SK-N-SH (cell line): ENCODE results near the gene CLDN9.

Source experiments
- CHD2 ChIP-seq: fragments of 150-350 bp; IDR thresholded peaks from 2 replicates; pipeline ENCODE4 v1.6.1; 2018; ENCODE audit warnings: low read length; ENCODE audit not compliant: partially characterized antibody
- EZH2phosphoT487 ChIP-seq: fragments of 200-600 bp; sonication (generic); IDR thresholded peaks from 2 replicates; pipeline ENCODE4 v1.6.1; 2017; ENCODE audit warnings: low read depth, mixed run types, mild to moderate bottlenecking, antibody characterized with exemption, moderate library complexity, borderline replicate concordance
- FOXM1 ChIP-seq: IDR thresholded peaks from 2 replicates; pipeline ENCODE4 v1.4.0; 2012; ENCODE audit warnings: low read depth, mild to moderate bottlenecking
- GABPA ChIP-seq: IDR thresholded peaks from 2 replicates; pipeline ENCODE4 v1.4.0; 2012; ENCODE audit warnings: low read depth, mild to moderate bottlenecking
- JUND ChIP-seq: IDR thresholded peaks from 2 replicates; pipeline ENCODE4 v1.4.0; 2012
- POLR2AphosphoS5 ChIP-seq: IDR thresholded peaks from 2 replicates; pipeline ENCODE4 v1.6.1; 2012; ENCODE audit warnings: low read depth, low read length
- RAD21 ChIP-seq: IDR thresholded peaks from 2 replicates; pipeline ENCODE4 v1.6.1; 2012; ENCODE audit warnings: mild to moderate bottlenecking, low read length
- RFX5 ChIP-seq: IDR thresholded peaks from 2 replicates; pipeline ENCODE4 v1.6.1; 2012; ENCODE audit warnings: mild to moderate bottlenecking, improper control_type of control experiment, low read length
- TAF1 ChIP-seq: IDR thresholded peaks from 2 replicates; pipeline ENCODE4 v1.6.1; 2012; ENCODE audit warnings: low read depth, mild to moderate bottlenecking, low read length, moderate library complexity, borderline replicate concordance
- TF ChIP-seq, protein P1 (sequence below): fragments of 200-600 bp; sonication (generic); IDR thresholded peaks from 2 replicates; pipeline ENCODE4 v1.6.1; 2017; ENCODE audit warnings: antibody characterized with exemption, mild to moderate bottlenecking, moderate library complexity
- TF ChIP-seq, protein P2 (sequence below): fragments of 150-350 bp; IDR thresholded peaks from 2 replicates; pipeline ENCODE4 v1.6.1; 2017; ENCODE audit warnings: antibody characterized with exemption, low read length, low read depth, borderline replicate concordance
- TF ChIP-seq, protein P3 (sequence below): fragments of 150-350 bp; IDR thresholded peaks from 2 replicates; pipeline ENCODE4 v1.6.1; 2016; ENCODE audit warnings: mild to moderate bottlenecking, low read depth, low read length
- TF ChIP-seq, protein P4 (sequence below): IDR thresholded peaks from 2 replicates; pipeline ENCODE4 v1.6.1; 2012; ENCODE audit warnings: mild to moderate bottlenecking, low read depth, low read length, moderate library complexity

DNA sequence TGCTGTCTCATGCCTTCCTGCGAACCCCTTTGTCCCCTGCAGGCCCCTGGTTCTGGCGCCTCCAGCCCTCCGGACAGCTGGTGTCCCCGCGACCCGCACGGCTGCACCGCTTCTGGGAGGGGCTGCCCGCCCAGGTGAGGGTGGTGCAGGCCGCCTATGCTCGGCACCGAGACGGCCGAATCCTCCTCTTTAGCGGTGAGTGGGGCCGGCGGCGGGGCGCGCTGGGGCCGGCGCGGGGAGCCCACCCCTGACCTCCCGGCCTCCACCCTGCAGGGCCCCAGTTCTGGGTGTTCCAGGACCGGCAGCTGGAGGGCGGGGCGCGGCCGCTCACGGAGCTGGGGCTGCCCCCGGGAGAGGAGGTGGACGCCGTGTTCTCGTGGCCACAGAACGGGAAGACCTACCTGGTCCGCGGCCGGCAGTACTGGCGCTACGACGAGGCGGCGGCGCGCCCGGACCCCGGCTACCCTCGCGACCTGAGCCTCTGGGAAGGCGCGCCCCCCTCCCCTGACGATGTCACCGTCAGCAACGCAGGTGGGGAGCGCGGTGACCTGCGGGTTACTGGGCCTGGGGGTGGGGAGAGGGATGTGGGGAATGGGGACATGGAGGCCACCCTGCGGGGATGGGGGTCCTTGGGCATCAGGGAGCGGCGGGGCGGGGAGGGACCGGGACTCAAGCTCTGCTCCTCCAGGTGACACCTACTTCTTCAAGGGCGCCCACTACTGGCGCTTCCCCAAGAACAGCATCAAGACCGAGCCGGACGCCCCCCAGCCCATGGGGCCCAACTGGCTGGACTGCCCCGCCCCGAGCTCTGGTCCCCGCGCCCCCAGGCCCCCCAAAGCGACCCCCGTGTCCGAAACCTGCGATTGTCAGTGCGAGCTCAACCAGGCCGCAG is 45.7 kb downstream of the CLDN9 start:
- no peak for TF ChIP-seq GABPA
- no peak for TF ChIP-seq TAF1
- no peak for TF ChIP-seq CHD2
- TF ChIP-seq, protein P1, sequence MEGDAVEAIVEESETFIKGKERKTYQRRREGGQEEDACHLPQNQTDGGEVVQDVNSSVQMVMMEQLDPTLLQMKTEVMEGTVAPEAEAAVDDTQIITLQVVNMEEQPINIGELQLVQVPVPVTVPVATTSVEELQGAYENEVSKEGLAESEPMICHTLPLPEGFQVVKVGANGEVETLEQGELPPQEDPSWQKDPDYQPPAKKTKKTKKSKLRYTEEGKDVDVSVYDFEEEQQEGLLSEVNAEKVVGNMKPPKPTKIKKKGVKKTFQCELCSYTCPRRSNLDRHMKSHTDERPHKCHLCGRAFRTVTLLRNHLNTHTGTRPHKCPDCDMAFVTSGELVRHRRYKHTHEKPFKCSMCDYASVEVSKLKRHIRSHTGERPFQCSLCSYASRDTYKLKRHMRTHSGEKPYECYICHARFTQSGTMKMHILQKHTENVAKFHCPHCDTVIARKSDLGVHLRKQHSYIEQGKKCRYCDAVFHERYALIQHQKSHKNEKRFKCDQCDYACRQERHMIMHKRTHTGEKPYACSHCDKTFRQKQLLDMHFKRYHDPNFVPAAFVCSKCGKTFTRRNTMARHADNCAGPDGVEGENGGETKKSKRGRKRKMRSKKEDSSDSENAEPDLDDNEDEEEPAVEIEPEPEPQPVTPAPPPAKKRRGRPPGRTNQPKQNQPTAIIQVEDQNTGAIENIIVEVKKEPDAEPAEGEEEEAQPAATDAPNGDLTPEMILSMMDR = no peak
- TF ChIP-seq, protein P2, sequence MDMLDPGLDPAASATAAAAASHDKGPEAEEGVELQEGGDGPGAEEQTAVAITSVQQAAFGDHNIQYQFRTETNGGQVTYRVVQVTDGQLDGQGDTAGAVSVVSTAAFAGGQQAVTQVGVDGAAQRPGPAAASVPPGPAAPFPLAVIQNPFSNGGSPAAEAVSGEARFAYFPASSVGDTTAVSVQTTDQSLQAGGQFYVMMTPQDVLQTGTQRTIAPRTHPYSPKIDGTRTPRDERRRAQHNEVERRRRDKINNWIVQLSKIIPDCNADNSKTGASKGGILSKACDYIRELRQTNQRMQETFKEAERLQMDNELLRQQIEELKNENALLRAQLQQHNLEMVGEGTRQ = no peak
- TF ChIP-seq, protein P3, sequence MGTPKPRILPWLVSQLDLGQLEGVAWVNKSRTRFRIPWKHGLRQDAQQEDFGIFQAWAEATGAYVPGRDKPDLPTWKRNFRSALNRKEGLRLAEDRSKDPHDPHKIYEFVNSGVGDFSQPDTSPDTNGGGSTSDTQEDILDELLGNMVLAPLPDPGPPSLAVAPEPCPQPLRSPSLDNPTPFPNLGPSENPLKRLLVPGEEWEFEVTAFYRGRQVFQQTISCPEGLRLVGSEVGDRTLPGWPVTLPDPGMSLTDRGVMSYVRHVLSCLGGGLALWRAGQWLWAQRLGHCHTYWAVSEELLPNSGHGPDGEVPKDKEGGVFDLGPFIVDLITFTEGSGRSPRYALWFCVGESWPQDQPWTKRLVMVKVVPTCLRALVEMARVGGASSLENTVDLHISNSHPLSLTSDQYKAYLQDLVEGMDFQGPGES = no peak
- no peak for TF ChIP-seq RAD21
- TF ChIP-seq, protein P4, sequence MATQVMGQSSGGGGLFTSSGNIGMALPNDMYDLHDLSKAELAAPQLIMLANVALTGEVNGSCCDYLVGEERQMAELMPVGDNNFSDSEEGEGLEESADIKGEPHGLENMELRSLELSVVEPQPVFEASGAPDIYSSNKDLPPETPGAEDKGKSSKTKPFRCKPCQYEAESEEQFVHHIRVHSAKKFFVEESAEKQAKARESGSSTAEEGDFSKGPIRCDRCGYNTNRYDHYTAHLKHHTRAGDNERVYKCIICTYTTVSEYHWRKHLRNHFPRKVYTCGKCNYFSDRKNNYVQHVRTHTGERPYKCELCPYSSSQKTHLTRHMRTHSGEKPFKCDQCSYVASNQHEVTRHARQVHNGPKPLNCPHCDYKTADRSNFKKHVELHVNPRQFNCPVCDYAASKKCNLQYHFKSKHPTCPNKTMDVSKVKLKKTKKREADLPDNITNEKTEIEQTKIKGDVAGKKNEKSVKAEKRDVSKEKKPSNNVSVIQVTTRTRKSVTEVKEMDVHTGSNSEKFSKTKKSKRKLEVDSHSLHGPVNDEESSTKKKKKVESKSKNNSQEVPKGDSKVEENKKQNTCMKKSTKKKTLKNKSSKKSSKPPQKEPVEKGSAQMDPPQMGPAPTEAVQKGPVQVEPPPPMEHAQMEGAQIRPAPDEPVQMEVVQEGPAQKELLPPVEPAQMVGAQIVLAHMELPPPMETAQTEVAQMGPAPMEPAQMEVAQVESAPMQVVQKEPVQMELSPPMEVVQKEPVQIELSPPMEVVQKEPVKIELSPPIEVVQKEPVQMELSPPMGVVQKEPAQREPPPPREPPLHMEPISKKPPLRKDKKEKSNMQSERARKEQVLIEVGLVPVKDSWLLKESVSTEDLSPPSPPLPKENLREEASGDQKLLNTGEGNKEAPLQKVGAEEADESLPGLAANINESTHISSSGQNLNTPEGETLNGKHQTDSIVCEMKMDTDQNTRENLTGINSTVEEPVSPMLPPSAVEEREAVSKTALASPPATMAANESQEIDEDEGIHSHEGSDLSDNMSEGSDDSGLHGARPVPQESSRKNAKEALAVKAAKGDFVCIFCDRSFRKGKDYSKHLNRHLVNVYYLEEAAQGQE = no peak
- TF ChIP-seq POLR2AphosphoS5 = no peak
- TF ChIP-seq EZH2phosphoT487 = no peak
- TF ChIP-seq FOXM1 = no peak
- TF ChIP-seq JUND = no peak
- TF ChIP-seq RFX5 = no peak
